ENCODE measurements around the gene NOC4L.

Gene NOC4L

GRCh38 chr12:132186857-132187620 lies 42.8 kb downstream of the NOC4L start:
- Histone ChIP-seq H3K36me3 (ENCODE audit: control insufficient read depth, insufficient read depth, low read length) (no peaks in the 10 kb centered on the region), H3K4me3 (ENCODE audit: low read depth, low read length) (no peak overlapping the region), H3K9me3 (ENCODE audit: control insufficient read depth, insufficient read depth, low read length) (no peaks in the 10 kb centered on the region), H3K4me1 (ENCODE audit: control insufficient read depth, insufficient read depth, low read length) (no peaks in the 10 kb centered on the region), H3K27me3 (ENCODE audit: control insufficient read depth, insufficient read depth, low read length) (peaks cover 37% of the 10 kb centered on the region), H3K9ac (ENCODE audit: low read depth, low read length) (no peak overlapping the region)

GRCh38 chr12:132187646-132188450 lies 43.6 kb downstream of the NOC4L start:
- peaks cover 31% of the 10 kb centered on the region for H3K27me3 ChIP-seq (ENCODE audit: control insufficient read depth, insufficient read depth, low read length)
- no peaks in the 10 kb centered on the region for H3K9me3 ChIP-seq (ENCODE audit: control insufficient read depth, insufficient read depth, low read length)
- H3K9ac ChIP-seq (ENCODE audit: low read depth, low read length): no peak overlapping the region
- no peak overlapping the region for H3K4me3 ChIP-seq (ENCODE audit: low read depth, low read length)
- no peaks in the 10 kb centered on the region for H3K36me3 ChIP-seq (ENCODE audit: control insufficient read depth, insufficient read depth, low read length)
- no peaks in the 10 kb centered on the region for H3K4me1 ChIP-seq (ENCODE audit: control insufficient read depth, insufficient read depth, low read length)

GRCh38 chr12:132188451-132188901 lies 44.2 kb downstream of the NOC4L start:
- Histone ChIP-seq H3K36me3 (ENCODE audit: control insufficient read depth, insufficient read depth, low read length) (no peaks in the 10 kb centered on the region), H3K4me1 (ENCODE audit: control insufficient read depth, insufficient read depth, low read length) (no peaks in the 10 kb centered on the region), H3K4me3 (ENCODE audit: low read depth, low read length) (no peak overlapping the region), H3K9me3 (ENCODE audit: control insufficient read depth, insufficient read depth, low read length) (no peaks in the 10 kb centered on the region), H3K27me3 (ENCODE audit: control insufficient read depth, insufficient read depth, low read length) (peaks cover 26% of the 10 kb centered on the region), H3K9ac (ENCODE audit: low read depth, low read length) (no peak overlapping the region)

- H3K9ac ChIP-seq (ENCODE audit: low read depth, low read length): no peak overlapping the region
- no peaks in the 10 kb centered on the region for H3K9me3 ChIP-seq (ENCODE audit: control insufficient read depth, insufficient read depth, low read length)
- H3K4me3 ChIP-seq (ENCODE audit: low read depth, low read length): peak overlapping the region; percentile 60
- no peaks in the 10 kb centered on the region for H3K36me3 ChIP-seq (ENCODE audit: control insufficient read depth, insufficient read depth, low read length)
- peaks cover 22% of the 10 kb centered on the region for H3K27me3 ChIP-seq (ENCODE audit: control insufficient read depth, insufficient read depth, low read length)
- H3K4me1 ChIP-seq (ENCODE audit: control insufficient read depth, insufficient read depth, low read length): no peaks in the 10 kb centered on the region
Observed at GRCh38 chr12:132188916-132189325, 44.7 kb downstream of the NOC4L start.

GRCh38 chr12:132189378-132190011 lies 45.2 kb downstream of the NOC4L start:
- Histone ChIP-seq H3K9ac (ENCODE audit: low read depth, low read length) (no peak overlapping the region), H3K4me3 (ENCODE audit: low read depth, low read length) (peak overlapping the region; percentile 60), H3K9me3 (ENCODE audit: control insufficient read depth, insufficient read depth, low read length) (no peaks in the 10 kb centered on the region), H3K4me1 (ENCODE audit: control insufficient read depth, insufficient read depth, low read length) (no peaks in the 10 kb centered on the region), H3K27me3 (ENCODE audit: control insufficient read depth, insufficient read depth, low read length) (peaks cover 18% of the 10 kb centered on the region), H3K36me3 (ENCODE audit: control insufficient read depth, insufficient read depth, low read length) (no peaks in the 10 kb centered on the region)

GRCh38 chr12:132190012-132190755 lies 45.9 kb downstream of the NOC4L start:
- Histone ChIP-seq H3K4me3 (ENCODE audit: low read depth, low read length) (peak overlapping the region; percentile 60), H3K36me3 (ENCODE audit: control insufficient read depth, insufficient read depth, low read length) (no peaks in the 10 kb centered on the region), H3K9ac (ENCODE audit: low read depth, low read length) (no peak overlapping the region), H3K4me1 (ENCODE audit: control insufficient read depth, insufficient read depth, low read length) (no peaks in the 10 kb centered on the region), H3K27me3 (ENCODE audit: control insufficient read depth, insufficient read depth, low read length) (peaks cover 18% of the 10 kb centered on the region), H3K9me3 (ENCODE audit: control insufficient read depth, insufficient read depth, low read length) (no peaks in the 10 kb centered on the region)

GRCh38 chr12:132190834-132191500 lies 46.7 kb downstream of the NOC4L start:
- Histone ChIP-seq H3K36me3 (ENCODE audit: control insufficient read depth, insufficient read depth, low read length) (no peaks in the 10 kb centered on the region), H3K27me3 (ENCODE audit: control insufficient read depth, insufficient read depth, low read length) (peaks cover 14% of the 10 kb centered on the region), H3K4me1 (ENCODE audit: control insufficient read depth, insufficient read depth, low read length) (no peaks in the 10 kb centered on the region), H3K9me3 (ENCODE audit: control insufficient read depth, insufficient read depth, low read length) (no peaks in the 10 kb centered on the region), H3K9ac (ENCODE audit: low read depth, low read length) (no peak overlapping the region), H3K4me3 (ENCODE audit: low read depth, low read length) (no peak overlapping the region)

- no peak overlapping the region for H3K4me3 ChIP-seq (ENCODE audit: low read depth, low read length)
- H3K36me3 ChIP-seq (ENCODE audit: control insufficient read depth, insufficient read depth, low read length): no peaks in the 10 kb centered on the region
- no peaks in the 10 kb centered on the region for H3K4me1 ChIP-seq (ENCODE audit: control insufficient read depth, insufficient read depth, low read length)
- H3K9me3 ChIP-seq (ENCODE audit: control insufficient read depth, insufficient read depth, low read length): no peaks in the 10 kb centered on the region
- no peak overlapping the region for H3K9ac ChIP-seq (ENCODE audit: low read depth, low read length)
- peaks cover 14% of the 10 kb centered on the region for H3K27me3 ChIP-seq (ENCODE audit: control insufficient read depth, insufficient read depth, low read length)
Observed at GRCh38 chr12:132191715-132192553, 47.7 kb downstream of the NOC4L start.

GRCh38 chr12:132194056-132194455 lies 49.8 kb downstream of the NOC4L start:
- Histone ChIP-seq H3K9me3 (ENCODE audit: control insufficient read depth, insufficient read depth, low read length) (no peaks in the 10 kb centered on the region), H3K4me3 (ENCODE audit: low read depth, low read length) (no peak overlapping the region), H3K36me3 (ENCODE audit: control insufficient read depth, insufficient read depth, low read length) (no peaks in the 10 kb centered on the region), H3K4me1 (ENCODE audit: control insufficient read depth, insufficient read depth, low read length) (no peaks in the 10 kb centered on the region), H3K9ac (ENCODE audit: low read depth, low read length) (no peak overlapping the region), H3K27me3 (ENCODE audit: control insufficient read depth, insufficient read depth, low read length) (peaks cover 12% of the 10 kb centered on the region)

- Histone ChIP-seq H3K4me1 (ENCODE audit: control insufficient read depth, insufficient read depth, low read length) (no peaks in the 10 kb centered on the region), H3K9me3 (ENCODE audit: control insufficient read depth, insufficient read depth, low read length) (no peaks in the 10 kb centered on the region), H3K36me3 (ENCODE audit: control insufficient read depth, insufficient read depth, low read length) (no peaks in the 10 kb centered on the region), H3K9ac (ENCODE audit: low read depth, low read length) (no peak overlapping the region), H3K4me3 (ENCODE audit: low read depth, low read length) (no peak overlapping the region), H3K27me3 (ENCODE audit: control insufficient read depth, insufficient read depth, low read length) (peaks cover 9% of the 10 kb centered on the region)
Observed at GRCh38 chr12:132194556-132194955, 50.3 kb downstream of the NOC4L start.

Data from iPS-15b (cell line).